ENCODE measurements around the gene GDI1. TPM values are rescaled to one million over a fixed set of nuclear protein-coding genes. Genes with fewer than 3 reads are reported as not detected.

Gene GDI1
- total and polyA plus RNA-seq, 9 of the 15 experiments (the other 6 are each of a cell fraction or from before 2014, with no cell fraction given), result 0.97 to 82.6 (median 37.5) TPM

DNA sequence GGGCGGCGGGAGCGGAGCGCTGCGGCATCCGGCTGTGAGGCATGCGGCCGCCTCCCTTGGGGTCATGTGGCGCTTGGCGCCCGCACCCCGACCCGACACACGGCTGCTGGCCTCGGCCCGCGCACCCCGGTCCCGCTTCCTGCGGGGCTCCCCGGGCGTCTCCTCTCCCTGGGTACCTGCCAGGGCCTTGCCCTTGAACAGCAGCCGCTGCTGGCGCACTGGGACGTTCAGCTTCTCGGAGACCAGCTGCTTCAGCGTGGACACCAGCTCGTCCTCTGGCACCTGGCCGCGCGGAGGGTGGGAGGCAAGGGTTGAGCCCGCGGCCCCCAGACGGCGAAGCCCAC is 49.1 kb downstream of the GDI1 start (continued):
- peak; percentile 80 for TF ChIP-seq CHD1 (IDR thresholded peaks at IDR 0.05; ENCODE audit: low read length)
- peak; percentile 77 for TF ChIP-seq RBFOX2 (IDR thresholded peaks at IDR 0.05; ENCODE audit: low read depth, low read length)
- no peak for TF ChIP-seq U2AF1 (optimal IDR thresholded peaks at IDR 0.05; ENCODE audit: low read depth, low read length)
- TF ChIP-seq KDM2B (CRISPR knock-in tag; IDR thresholded peaks at IDR 0.05), result peak; percentile 47; the same call in 1 of the 2 replicates
- TF ChIP-seq ZNF408 (CRISPR knock-in tag; IDR thresholded peaks at IDR 0.05; ENCODE audit: low read depth), result no peak
- TF ChIP-seq FIP1L1 (IDR thresholded peaks at IDR 0.05; ENCODE audit: low read depth, low read length, poor library complexity, severe bottlenecking), result peak; percentile 55
- TF ChIP-seq POLR2G (IDR thresholded peaks at IDR 0.05; ENCODE audit: low read depth, low read length), result peak; percentile 71; the same call in 1 of the 2 replicates
- TF ChIP-seq, protein P1, sequence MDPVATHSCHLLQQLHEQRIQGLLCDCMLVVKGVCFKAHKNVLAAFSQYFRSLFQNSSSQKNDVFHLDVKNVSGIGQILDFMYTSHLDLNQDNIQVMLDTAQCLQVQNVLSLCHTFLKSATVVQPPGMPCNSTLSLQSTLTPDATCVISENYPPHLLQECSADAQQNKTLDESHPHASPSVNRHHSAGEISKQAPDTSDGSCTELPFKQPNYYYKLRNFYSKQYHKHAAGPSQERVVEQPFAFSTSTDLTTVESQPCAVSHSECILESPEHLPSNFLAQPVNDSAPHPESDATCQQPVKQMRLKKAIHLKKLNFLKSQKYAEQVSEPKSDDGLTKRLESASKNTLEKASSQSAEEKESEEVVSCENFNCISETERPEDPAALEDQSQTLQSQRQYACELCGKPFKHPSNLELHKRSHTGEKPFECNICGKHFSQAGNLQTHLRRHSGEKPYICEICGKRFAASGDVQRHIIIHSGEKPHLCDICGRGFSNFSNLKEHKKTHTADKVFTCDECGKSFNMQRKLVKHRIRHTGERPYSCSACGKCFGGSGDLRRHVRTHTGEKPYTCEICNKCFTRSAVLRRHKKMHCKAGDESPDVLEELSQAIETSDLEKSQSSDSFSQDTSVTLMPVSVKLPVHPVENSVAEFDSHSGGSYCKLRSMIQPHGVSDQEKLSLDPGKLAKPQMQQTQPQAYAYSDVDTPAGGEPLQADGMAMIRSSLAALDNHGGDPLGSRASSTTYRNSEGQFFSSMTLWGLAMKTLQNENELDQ (CRISPR knock-in tag; IDR thresholded peaks at IDR 0.05; ENCODE audit: borderline replicate concordance), result no peak
- TF ChIP-seq ATF1 (CRISPR knock-in tag; IDR thresholded peaks at IDR 0.05), result no peak
- no peak for TF ChIP-seq ATF1 (tag; IDR thresholded peaks at IDR 0.05)
- TF ChIP-seq, protein P2, sequence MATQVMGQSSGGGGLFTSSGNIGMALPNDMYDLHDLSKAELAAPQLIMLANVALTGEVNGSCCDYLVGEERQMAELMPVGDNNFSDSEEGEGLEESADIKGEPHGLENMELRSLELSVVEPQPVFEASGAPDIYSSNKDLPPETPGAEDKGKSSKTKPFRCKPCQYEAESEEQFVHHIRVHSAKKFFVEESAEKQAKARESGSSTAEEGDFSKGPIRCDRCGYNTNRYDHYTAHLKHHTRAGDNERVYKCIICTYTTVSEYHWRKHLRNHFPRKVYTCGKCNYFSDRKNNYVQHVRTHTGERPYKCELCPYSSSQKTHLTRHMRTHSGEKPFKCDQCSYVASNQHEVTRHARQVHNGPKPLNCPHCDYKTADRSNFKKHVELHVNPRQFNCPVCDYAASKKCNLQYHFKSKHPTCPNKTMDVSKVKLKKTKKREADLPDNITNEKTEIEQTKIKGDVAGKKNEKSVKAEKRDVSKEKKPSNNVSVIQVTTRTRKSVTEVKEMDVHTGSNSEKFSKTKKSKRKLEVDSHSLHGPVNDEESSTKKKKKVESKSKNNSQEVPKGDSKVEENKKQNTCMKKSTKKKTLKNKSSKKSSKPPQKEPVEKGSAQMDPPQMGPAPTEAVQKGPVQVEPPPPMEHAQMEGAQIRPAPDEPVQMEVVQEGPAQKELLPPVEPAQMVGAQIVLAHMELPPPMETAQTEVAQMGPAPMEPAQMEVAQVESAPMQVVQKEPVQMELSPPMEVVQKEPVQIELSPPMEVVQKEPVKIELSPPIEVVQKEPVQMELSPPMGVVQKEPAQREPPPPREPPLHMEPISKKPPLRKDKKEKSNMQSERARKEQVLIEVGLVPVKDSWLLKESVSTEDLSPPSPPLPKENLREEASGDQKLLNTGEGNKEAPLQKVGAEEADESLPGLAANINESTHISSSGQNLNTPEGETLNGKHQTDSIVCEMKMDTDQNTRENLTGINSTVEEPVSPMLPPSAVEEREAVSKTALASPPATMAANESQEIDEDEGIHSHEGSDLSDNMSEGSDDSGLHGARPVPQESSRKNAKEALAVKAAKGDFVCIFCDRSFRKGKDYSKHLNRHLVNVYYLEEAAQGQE (IDR thresholded peaks at IDR 0.05; ENCODE audit: borderline replicate concordance), result no peak
- TF ChIP-seq, protein P2 (CRISPR knock-in tag; IDR thresholded peaks at IDR 0.05; ENCODE audit: low read depth), result 0 out of 2 replicates have a peak, but pooled peaks have one; percentile 22
